Sigmoid colon (tissue), 4 donors: ENCODE results near the gene PLEKHH1.

Experiments used
- EP300 ChIP-seq, 4 donors: sonication (generic); formaldehyde crosslinking; IDR thresholded peaks; one replicate each; pipeline ENCODE4 v1.6.1; 2017; ENCODE audit warnings: antibody characterized with exemption in 4 of 4
- POLR2A ChIP-seq, 2 donors: fragments of 450-650 bp; IDR thresholded peaks; one replicate each; pipeline ENCODE4 v1.6.1; 2016; ENCODE audit warnings: antibody characterized with exemption in 2 of 2, mild to moderate bottlenecking in 2 of 2, moderate library complexity in 2 of 2
- POLR2AphosphoS5 ChIP-seq, 4 donors: sonication (generic); formaldehyde crosslinking; IDR thresholded peaks; one replicate each; pipeline ENCODE4 v1.6.1; 2017; ENCODE audit warnings: antibody characterized with exemption in 4 of 4
- TF ChIP-seq, protein P1 (sequence below), 4 experiments: fragments of 450-650 bp in 3 of 4; fragments of 200-600 bp in 1 of 4; IDR thresholded peaks; one replicate each; pipeline ENCODE4 v1.5.1; 2016 to 2019; ENCODE audit warnings: antibody characterized with exemption in 4 of 4, mild to moderate bottlenecking in 3 of 4, moderate library complexity in 2 of 4

DNA sequence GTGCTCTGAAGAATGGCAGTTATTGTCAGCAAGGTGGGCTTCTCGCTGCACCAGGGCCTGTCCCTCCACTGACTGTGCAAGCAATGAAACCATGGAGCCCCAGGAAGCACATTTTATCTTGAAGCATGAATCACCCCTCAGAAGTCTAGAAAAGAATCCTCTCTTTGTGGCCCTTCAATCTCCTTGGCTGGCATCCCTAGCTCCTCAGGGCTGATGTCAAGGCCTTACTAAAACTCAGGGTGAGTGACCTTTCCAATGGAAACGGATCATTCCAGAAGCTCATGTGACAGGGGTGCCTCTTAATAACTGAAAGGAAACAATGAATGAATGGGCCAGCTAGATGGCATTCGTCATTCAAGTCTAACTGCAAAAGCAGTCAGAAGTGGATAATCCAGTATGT is 22.3 kb upstream of the PLEKHH1 start:
- TF ChIP-seq, protein P1, sequence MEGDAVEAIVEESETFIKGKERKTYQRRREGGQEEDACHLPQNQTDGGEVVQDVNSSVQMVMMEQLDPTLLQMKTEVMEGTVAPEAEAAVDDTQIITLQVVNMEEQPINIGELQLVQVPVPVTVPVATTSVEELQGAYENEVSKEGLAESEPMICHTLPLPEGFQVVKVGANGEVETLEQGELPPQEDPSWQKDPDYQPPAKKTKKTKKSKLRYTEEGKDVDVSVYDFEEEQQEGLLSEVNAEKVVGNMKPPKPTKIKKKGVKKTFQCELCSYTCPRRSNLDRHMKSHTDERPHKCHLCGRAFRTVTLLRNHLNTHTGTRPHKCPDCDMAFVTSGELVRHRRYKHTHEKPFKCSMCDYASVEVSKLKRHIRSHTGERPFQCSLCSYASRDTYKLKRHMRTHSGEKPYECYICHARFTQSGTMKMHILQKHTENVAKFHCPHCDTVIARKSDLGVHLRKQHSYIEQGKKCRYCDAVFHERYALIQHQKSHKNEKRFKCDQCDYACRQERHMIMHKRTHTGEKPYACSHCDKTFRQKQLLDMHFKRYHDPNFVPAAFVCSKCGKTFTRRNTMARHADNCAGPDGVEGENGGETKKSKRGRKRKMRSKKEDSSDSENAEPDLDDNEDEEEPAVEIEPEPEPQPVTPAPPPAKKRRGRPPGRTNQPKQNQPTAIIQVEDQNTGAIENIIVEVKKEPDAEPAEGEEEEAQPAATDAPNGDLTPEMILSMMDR (IDR thresholded peaks at IDR 0.05) = no peak
- TF ChIP-seq POLR2AphosphoS5 (IDR thresholded peaks at IDR 0.05) (no peak), POLR2A (IDR thresholded peaks at IDR 0.05) (no peak), EP300 (IDR thresholded peaks at IDR 0.05) (no peak)
